Stimulated activated naive B cell treated with anti-CD40 and anti-IgM and Interleukin-4, amounts not matched to agents 10 μg/mL and 1 μg/mL and 100 μg/mL, for 72 hours (primary cell): ENCODE measurements around the gene ULK3.
A peak's percentile ranks its signal among the peaks of the same experiment; 100 is the strongest.

Experiments
- ATAC-seq, 2 donors: fragments of 150-1000 bp; cut with Tn5 transposase; replicated peaks; 2 replicates each; pipeline ENCODE4 v1.10.0; 2021; ENCODE audit warnings: moderate library complexity in 1 of 2
- DNase-seq: peaks from one replicate; pipeline ENCODE4 v3.0.0; 2021
- H3K27ac Mint-ChIP-seq: one replicate; pipeline ENCODE4 v1.8.0; 2022; ENCODE audit warnings: mild to moderate bottlenecking, mixed read lengths
- H3K27me3 Mint-ChIP-seq, 2 donors: one replicate each; pipeline ENCODE4 v1.8.0; 2022; ENCODE audit warnings: mixed read lengths in 2 of 2
- H3K36me3 Mint-ChIP-seq, 2 donors: one replicate each; pipeline ENCODE4 v1.8.0; 2022; ENCODE audit warnings: mixed read lengths in 2 of 2, mild to moderate bottlenecking in 1 of 2
- H3K4me1 Mint-ChIP-seq, 2 donors: one replicate each; pipeline ENCODE4 v1.8.0; 2022; ENCODE audit warnings: mixed read lengths in 2 of 2, mild to moderate bottlenecking in 1 of 2
- H3K4me3 Mint-ChIP-seq, 2 donors: one replicate each; pipeline ENCODE4 v1.8.0; 2022; ENCODE audit warnings: mild to moderate bottlenecking in 2 of 2, mixed read lengths in 2 of 2, moderate library complexity in 1 of 2
- H3K9me3 Mint-ChIP-seq, 2 donors: one replicate each; pipeline ENCODE4 v1.8.0; 2022; ENCODE audit warnings: mixed read lengths in 2 of 2, mild to moderate bottlenecking in 1 of 2

ULK3 gene

GRCh38 chr15:74873756-74874424, 30.9 kb upstream of the ULK3 start:
- no peak for ATAC-seq
- no peak for DNase-seq
- Mint-ChIP-seq H3K36me3 (peaks cover 24 to 27% of the 10 kb centered on the region in 2 donors), H3K4me3 (peak overlapping the region; percentile 91 to 98), H3K4me1 (peaks cover 24 to 43% of the 10 kb centered on the region in 2 donors), H3K27ac (peak overlapping the region; percentile 98), H3K9me3 (peaks cover 0 to 4% of the 10 kb centered on the region in 2 donors), H3K27me3 (no peaks in the 10 kb centered on the region)

- H3K4me3 Mint-ChIP-seq, result peak within 1 kb of the TSS; percentile 91 to 98
- DNase-seq (peak; percentile 92), ATAC-seq (peak; percentile 82 to 87)
- H3K27ac Mint-ChIP-seq, result peak within 1 kb of the TSS; percentile 98
- peaks cover 0 to 4% of the 10 kb centered on the region in 2 donors for H3K9me3 Mint-ChIP-seq
- H3K36me3 Mint-ChIP-seq, result peaks cover 28 to 34% of the 10 kb centered on the region in 2 donors
- no peaks in the 10 kb centered on the region for H3K27me3 Mint-ChIP-seq
- peaks cover 27 to 50% of the 10 kb centered on the region in 2 donors for H3K4me1 Mint-ChIP-seq
Observed at GRCh38 chr15:74873036-74873755, 30.2 kb upstream of the ULK3 start, which contains the start of gene SCAMP2. Gene SCAMP2, minus strand, starts transcription at chr15:74873365. Its CDS starts 110 bp downstream, at chr15:74873255.

- DNase-seq (no peak), ATAC-seq (no peak)
- H3K36me3 Mint-ChIP-seq, result peaks cover 33 to 39% of the 10 kb centered on the region in 2 donors
- H3K9me3 Mint-ChIP-seq, result peaks cover 0 to 4% of the 10 kb centered on the region in 2 donors
- H3K4me1 Mint-ChIP-seq, result peaks cover 32 to 55% of the 10 kb centered on the region in 2 donors
- H3K27ac Mint-ChIP-seq, result peak overlapping the region; percentile 98
- peak overlapping the region; percentile 91 to 98 for H3K4me3 Mint-ChIP-seq
- H3K27me3 Mint-ChIP-seq, result no peaks in the 10 kb centered on the region
Observed at GRCh38 chr15:74872702-74873035, 29.7 kb upstream of the ULK3 start.

GRCh38 chr15:74870436-74871215, 27.7 kb upstream of the ULK3 start:
- ATAC-seq (peak in 1 of 2 donors; percentile 1), DNase-seq (no peak)
- H3K4me3 Mint-ChIP-seq, result peak overlapping the region; percentile 86 to 91
- H3K36me3 Mint-ChIP-seq, result peaks cover 44 to 55% of the 10 kb centered on the region in 2 donors
- no peaks in the 10 kb centered on the region for H3K27me3 Mint-ChIP-seq
- peaks cover 47 to 76% of the 10 kb centered on the region in 2 donors for H3K4me1 Mint-ChIP-seq
- H3K27ac Mint-ChIP-seq, result peak overlapping the region; percentile 96
- peaks cover 0 to 4% of the 10 kb centered on the region in 2 donors for H3K9me3 Mint-ChIP-seq

- peaks cover 48 to 81% of the 10 kb centered on the region in 2 donors for H3K4me1 Mint-ChIP-seq
- H3K4me3 Mint-ChIP-seq, result peak overlapping the region; percentile 86 to 91
- H3K27me3 Mint-ChIP-seq, result no peaks in the 10 kb centered on the region
- H3K9me3 Mint-ChIP-seq, result no peaks in the 10 kb centered on the region
- ATAC-seq, result peak; percentile 83 to 84
- peaks cover 47 to 61% of the 10 kb centered on the region in 2 donors for H3K36me3 Mint-ChIP-seq
- peak overlapping the region; percentile 96 for H3K27ac Mint-ChIP-seq
- DNase-seq, result peak; percentile 72
Observed at GRCh38 chr15:74869726-74870407, 26.9 kb upstream of the ULK3 start.

- ATAC-seq (no peak), DNase-seq (no peak)
- Mint-ChIP-seq H3K36me3 (peaks cover 50 to 64% of the 10 kb centered on the region in 2 donors), H3K9me3 (no peaks in the 10 kb centered on the region), H3K27me3 (no peaks in the 10 kb centered on the region), H3K4me1 (peaks cover 50 to 85% of the 10 kb centered on the region in 2 donors), H3K4me3 (peak overlapping the region in 1 of 2 donors; percentile 86), H3K27ac (no peak overlapping the region)
Observed at GRCh38 chr15:74869372-74869725, 26.4 kb upstream of the ULK3 start.

GRCh38 chr15:74868059-74868458, 25.1 kb upstream of the ULK3 start:
- no peak for ATAC-seq
- H3K27ac Mint-ChIP-seq, result peak overlapping the region; percentile 65
- peak overlapping the region; percentile 14 to 53 for H3K4me3 Mint-ChIP-seq
- H3K27me3 Mint-ChIP-seq, result no peaks in the 10 kb centered on the region
- H3K4me1 Mint-ChIP-seq, result peaks cover 52 to 90% of the 10 kb centered on the region in 2 donors
- no peak for DNase-seq
- no peaks in the 10 kb centered on the region for H3K9me3 Mint-ChIP-seq
- H3K36me3 Mint-ChIP-seq, result peaks cover 53 to 72% of the 10 kb centered on the region in 2 donors

- Mint-ChIP-seq H3K4me1 (peaks cover 48 to 86% of the 10 kb centered on the region in 2 donors), H3K36me3 (peaks cover 49 to 67% of the 10 kb centered on the region in 2 donors), H3K27ac (peak overlapping the region; percentile 65), H3K9me3 (no peaks in the 10 kb centered on the region), H3K27me3 (no peaks in the 10 kb centered on the region), H3K4me3 (peak overlapping the region; percentile 32 to 53)
- no peak for DNase-seq
- no peak for ATAC-seq
Observed at GRCh38 chr15:74867466-74868038, 24.6 kb upstream of the ULK3 start.

- Mint-ChIP-seq H3K9me3 (no peaks in the 10 kb centered on the region), H3K27me3 (no peaks in the 10 kb centered on the region), H3K27ac (no peak overlapping the region), H3K36me3 (peaks cover 43 to 63% of the 10 kb centered on the region in 2 donors), H3K4me1 (peaks cover 44 to 74% of the 10 kb centered on the region in 2 donors), H3K4me3 (peak overlapping the region in 1 of 2 donors; percentile 52)
- ATAC-seq (no peak), DNase-seq (no peak)
Observed at GRCh38 chr15:74866090-74866489, 23.1 kb upstream of the ULK3 start.

- DNase-seq, result no peak
- Mint-ChIP-seq H3K36me3 (peaks cover 38 to 57% of the 10 kb centered on the region in 2 donors), H3K4me3 (peak overlapping the region in 1 of 2 donors; percentile 52), H3K4me1 (peaks cover 40 to 66% of the 10 kb centered on the region in 2 donors), H3K27me3 (no peaks in the 10 kb centered on the region), H3K9me3 (no peaks in the 10 kb centered on the region), H3K27ac (peak overlapping the region; percentile 14)
- ATAC-seq, result no peak
Observed at GRCh38 chr15:74865316-74865715, 22.4 kb upstream of the ULK3 start.

GRCh38 chr15:74864296-74864695, 21.3 kb upstream of the ULK3 start:
- no peaks in the 10 kb centered on the region for H3K9me3 Mint-ChIP-seq
- H3K4me1 Mint-ChIP-seq, result peaks cover 34 to 63% of the 10 kb centered on the region in 2 donors
- no peaks in the 10 kb centered on the region for H3K27me3 Mint-ChIP-seq
- no peak overlapping the region for H3K27ac Mint-ChIP-seq
- H3K4me3 Mint-ChIP-seq, result no peak overlapping the region
- H3K36me3 Mint-ChIP-seq, result peaks cover 31 to 47% of the 10 kb centered on the region in 2 donors
- DNase-seq, result no peak
- no peak for ATAC-seq

GRCh38 chr15:74863239-74864056, 20.5 kb upstream of the ULK3 start:
- Mint-ChIP-seq H3K36me3 (peaks cover 32 to 45% of the 10 kb centered on the region in 2 donors), H3K9me3 (no peaks in the 10 kb centered on the region), H3K27me3 (no peaks in the 10 kb centered on the region), H3K4me1 (peaks cover 39 to 63% of the 10 kb centered on the region in 2 donors), H3K4me3 (no peak overlapping the region), H3K27ac (no peak overlapping the region)
- no peak for DNase-seq
- no peak for ATAC-seq

GRCh38 chr15:74858369-74858740, 15.4 kb upstream of the ULK3 start:
- ATAC-seq (no peak), DNase-seq (no peak)
- Mint-ChIP-seq H3K9me3 (no peaks in the 10 kb centered on the region), H3K4me3 (peak overlapping the region; percentile 50 to 66), H3K36me3 (peaks cover 17 to 18% of the 10 kb centered on the region in 2 donors), H3K4me1 (peaks cover 34 to 47% of the 10 kb centered on the region in 2 donors), H3K27me3 (no peaks in the 10 kb centered on the region), H3K27ac (peak overlapping the region; percentile 94)
